ENCODE measurements around the gene LRP11. TPM values are rescaled to one million over a fixed set of nuclear protein-coding genes. Genes with fewer than 3 reads are reported as not detected.

LRP11 gene
- total RNA-seq, 1 experiment from 2014 or later: 14.8 TPM

DNA sequence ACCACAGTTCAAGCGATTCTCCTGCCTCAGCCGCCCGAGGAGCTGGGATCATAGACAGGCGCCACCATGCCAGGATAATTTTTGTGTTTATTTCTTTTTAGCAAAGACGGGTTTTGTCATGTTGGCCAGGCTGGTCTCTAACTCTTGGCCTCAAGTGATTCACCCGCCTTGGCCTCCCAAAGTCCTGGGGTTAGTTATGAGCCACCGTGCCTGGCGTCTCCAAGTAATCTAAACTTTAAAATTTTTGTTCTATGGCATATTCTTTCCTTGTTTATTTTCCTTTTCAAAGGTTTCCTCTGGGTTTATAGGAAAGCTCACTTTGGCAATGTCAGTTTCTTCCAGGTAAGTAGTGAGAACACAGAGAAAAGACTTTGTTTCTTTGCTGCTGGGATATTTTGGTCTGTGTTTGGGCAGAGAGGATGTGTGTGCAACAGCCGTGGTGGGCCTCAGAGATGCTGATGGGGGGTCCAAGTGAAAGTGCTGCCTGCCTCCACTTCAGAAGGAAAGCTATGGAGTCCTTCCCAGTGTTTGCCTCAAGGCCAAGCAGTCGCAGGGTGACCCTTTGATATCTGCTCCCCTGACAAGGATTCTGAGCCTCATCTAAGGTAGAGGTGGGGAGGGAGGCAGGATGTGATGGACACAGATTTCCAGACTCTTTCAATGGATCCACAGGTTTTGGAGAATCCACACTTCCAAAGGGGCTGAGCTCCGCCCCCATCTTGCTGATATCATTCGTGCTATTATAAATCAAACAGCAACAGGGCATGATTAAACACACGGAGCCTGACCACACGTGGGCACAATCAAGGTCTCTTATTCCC, 2.3 kb downstream of the LRP11 start:
- H3K23ac ChIP-seq (ENCODE audit: insufficient read length, low read depth, low read length): no peak overlapping the region
- no peak overlapping the region for H2BK12ac ChIP-seq (ENCODE audit: insufficient read length, low read depth, low read length)
- H2AFZ ChIP-seq (ENCODE audit: low read length): no peak overlapping the region
- H4K91ac ChIP-seq (ENCODE audit: insufficient read length, low read depth, low read length): no peak overlapping the region
- TF ChIP-seq, protein P1, sequence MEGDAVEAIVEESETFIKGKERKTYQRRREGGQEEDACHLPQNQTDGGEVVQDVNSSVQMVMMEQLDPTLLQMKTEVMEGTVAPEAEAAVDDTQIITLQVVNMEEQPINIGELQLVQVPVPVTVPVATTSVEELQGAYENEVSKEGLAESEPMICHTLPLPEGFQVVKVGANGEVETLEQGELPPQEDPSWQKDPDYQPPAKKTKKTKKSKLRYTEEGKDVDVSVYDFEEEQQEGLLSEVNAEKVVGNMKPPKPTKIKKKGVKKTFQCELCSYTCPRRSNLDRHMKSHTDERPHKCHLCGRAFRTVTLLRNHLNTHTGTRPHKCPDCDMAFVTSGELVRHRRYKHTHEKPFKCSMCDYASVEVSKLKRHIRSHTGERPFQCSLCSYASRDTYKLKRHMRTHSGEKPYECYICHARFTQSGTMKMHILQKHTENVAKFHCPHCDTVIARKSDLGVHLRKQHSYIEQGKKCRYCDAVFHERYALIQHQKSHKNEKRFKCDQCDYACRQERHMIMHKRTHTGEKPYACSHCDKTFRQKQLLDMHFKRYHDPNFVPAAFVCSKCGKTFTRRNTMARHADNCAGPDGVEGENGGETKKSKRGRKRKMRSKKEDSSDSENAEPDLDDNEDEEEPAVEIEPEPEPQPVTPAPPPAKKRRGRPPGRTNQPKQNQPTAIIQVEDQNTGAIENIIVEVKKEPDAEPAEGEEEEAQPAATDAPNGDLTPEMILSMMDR (conservative IDR thresholded peaks at IDR 0.05): no peak
- Mint-ChIP-seq H3K4me1 (peaks cover 38 to 44% of the 10 kb centered on the region in 2 experiments), H3K27me3 (ENCODE audit: low read depth) (peaks cover 22% of the 10 kb centered on the region), H3K4me3 (peak overlapping the region; percentile 24 to 71), H3K27ac (no peak overlapping the region), H3K36me3 (ENCODE audit: insufficient read depth in 1 of 3, low read depth in 3 of 3) (no peaks in the 10 kb centered on the region; a peak in 1 of 7 replicates), H3K9me3 (no peaks in the 10 kb centered on the region)
- no peak overlapping the region for H3K18ac ChIP-seq (ENCODE audit: insufficient read length, low read depth, low read length)
- no peak overlapping the region for H4K5ac ChIP-seq (ENCODE audit: insufficient read length, low read depth, low read length)
- no peaks in the 10 kb centered on the region for H3K9me3 ChIP-seq (ENCODE audit: control insufficient read depth, low read depth, low read length)
- H3K56ac ChIP-seq (ENCODE audit: insufficient read length, low read depth, low read length): no peak overlapping the region
- no peak overlapping the region for H3K9ac ChIP-seq (ENCODE audit: extremely low read depth, insufficient read length, low read length)
- H2BK15ac ChIP-seq (ENCODE audit: low read depth, low read length): no peak overlapping the region
- no peak overlapping the region for H2BK120ac ChIP-seq (ENCODE audit: low read depth, low read length, poor library complexity, severe bottlenecking)
- H3K4ac ChIP-seq (ENCODE audit: low read depth, low read length): no peak overlapping the region
- H3K23me2 ChIP-seq (ENCODE audit: insufficient read length, low read depth, low read length, poor library complexity, severe bottlenecking): peaks cover 12% of the 10 kb centered on the region
- H3T11ph ChIP-seq (ENCODE audit: low read length): no peak overlapping the region
- H3K4me2 ChIP-seq (ENCODE audit: insufficient read depth, insufficient read length, low read length): no peak overlapping the region
- no CpG with 5 or more reads among the region's 14 CpGs for WGBS (ENCODE audit: extremely low coverage, insufficient read length, low lambda C conversion rate)
- no peak overlapping the region for H2BK20ac ChIP-seq (ENCODE audit: low read depth, low read length, poor library complexity, severe bottlenecking)
- no peak overlapping the region for H4K8ac ChIP-seq (replicated peaks; ENCODE audit: insufficient read length, low read depth, low read length)
- H3K27me3 ChIP-seq (ENCODE audit: insufficient read depth, low read length): no peaks in the 10 kb centered on the region
- H3K79me1 ChIP-seq (ENCODE audit: insufficient read depth, low read depth, low read length, poor library complexity, severe bottlenecking): peaks cover 2% of the 10 kb centered on the region
- no peak for DNase-seq
- peaks cover 2% of the 10 kb centered on the region; the same call in 1 of the 2 replicates for H3K4me1 ChIP-seq (ENCODE audit: insufficient read depth, low read length)
- H3K79me2 ChIP-seq (ENCODE audit: insufficient read depth, low read length): no peaks in the 10 kb centered on the region
- H4K20me1 ChIP-seq (ENCODE audit: control insufficient read depth, insufficient read depth, insufficient read length): peaks cover 3% of the 10 kb centered on the region
- no peak overlapping the region for H3K27ac ChIP-seq (ENCODE audit: insufficient read length, low read depth, low read length)
- no peak overlapping the region for H2AK5ac ChIP-seq (ENCODE audit: insufficient read length, low read length)
- H2BK5ac ChIP-seq (ENCODE audit: insufficient read length, low read length): no peak overlapping the region
- H3K14ac ChIP-seq (ENCODE audit: insufficient read depth, low read length): no peak overlapping the region

All from H9 (cell line).